ENCODE results near the gene LRRC45.

The LRRC45 gene

GRCh38 chr17:81994593-81995462, 28.3 kb upstream of the LRRC45 start:
- DNase-seq, result no peak

GRCh38 chr17:81995463-81996231, 27.5 kb upstream of the LRRC45 start:
- DNase-seq, result no peak

- no peak for DNase-seq
Measured at GRCh38 chr17:81996232-81996756, 26.8 kb upstream of the LRRC45 start.

GRCh38 chr17:81996757-81997441, 26.2 kb upstream of the LRRC45 start:
- DNase-seq, result no peak

- no peak for DNase-seq
Measured at GRCh38 chr17:81998212-81998611, 24.9 kb upstream of the LRRC45 start.

- no peak for DNase-seq
Measured at GRCh38 chr17:81998691-81999438, 24.2 kb upstream of the LRRC45 start.

- DNase-seq, result no peak
Measured at GRCh38 chr17:81999587-81999975, 23.5 kb upstream of the LRRC45 start.

GRCh38 chr17:81999976-82000802, 22.9 kb upstream of the LRRC45 start:
- no peak for DNase-seq

- no peak for DNase-seq
Measured at GRCh38 chr17:82000803-82001570, 22.1 kb upstream of the LRRC45 start.

- DNase-seq, result no peak
Measured at GRCh38 chr17:82001571-82002056, 21.5 kb upstream of the LRRC45 start.

- DNase-seq, result no peak
Measured at GRCh38 chr17:82003411-82004381, 19.4 kb upstream of the LRRC45 start.

GRCh38 chr17:82004517-82005455, 18.3 kb upstream of the LRRC45 start:
- DNase-seq, result no peak

- DNase-seq, result no peak
Measured at GRCh38 chr17:82005701-82006348, 17.3 kb upstream of the LRRC45 start.

- no peak for DNase-seq
Measured at GRCh38 chr17:82006468-82007227, 16.5 kb upstream of the LRRC45 start.

GRCh38 chr17:82007228-82007494, 15.9 kb upstream of the LRRC45 start:
- no peak for DNase-seq

- DNase-seq, result no peak
Measured at GRCh38 chr17:82007495-82008257, 15.4 kb upstream of the LRRC45 start.

Measured in CD4-positive, alpha-beta T cell treated with Interleukin-21 for 1 hour (primary cell).